Naive thymus-derived CD4-positive, alpha-beta T cell (primary cell): Measurements from ENCODE around the gene SLC6A12. TPM values are rescaled to one million over a fixed set of nuclear protein-coding genes. Genes with fewer than 3 reads are reported as not detected.

Source experiments
- ATAC-seq: fragments of 150-1000 bp; cut with Tn5 transposase; 2 replicates; pipeline ENCODE4 v1.10.0; 2021; ENCODE audit warnings: mild to moderate bottlenecking, moderate library complexity
- CTCF ChIA-PET: fragments of 350-600 bp; sonication (Branson Sonifier 250); formaldehyde crosslinking; loops from one replicate; lab custom pipeline; 2021; ENCODE audit warnings: antibody characterized with exemption; lab: Charles Lee
- POLR2A ChIA-PET: fragments of 350-600 bp; sonication (Branson Sonifier 250); formaldehyde crosslinking; loops from one replicate; lab custom pipeline; 2021; ENCODE audit warnings: antibody characterized with exemption, inconsistent platforms; lab: Charles Lee
- DNase-seq, 9 donors: peaks; one replicate each; pipeline versions ENCODE4 v3.0.0 to v3.0.0-alpha.2; 2020 to 2022; ENCODE audit warnings: mixed read lengths in 1 of 9
- H3K27ac ChIP-seq: one replicate; pipeline ENCODE4 v1.7.0; 2013; ENCODE audit warnings: mild to moderate bottlenecking, low read depth, low read length, moderate library complexity
- H3K27me3 ChIP-seq, 2 donors: one replicate each; pipeline ENCODE4 v1.7.0; 2013; ENCODE audit warnings: low read length in 2 of 2, mild to moderate bottlenecking in 2 of 2, moderate library complexity in 2 of 2; ENCODE audit not compliant: control insufficient read depth in 2 of 2, insufficient read depth in 2 of 2
- H3K36me3 ChIP-seq, 3 experiments: 1 replicate in 2 of 3; 2 replicates in 1 of 3; pipeline ENCODE4 v1.7.0; 2013; ENCODE audit warnings: low read length in 3 of 3, mild to moderate bottlenecking in 3 of 3, moderate library complexity in 1 of 3; ENCODE audit not compliant: insufficient read depth in 3 of 3, control insufficient read depth in 2 of 3
- H3K4me1 ChIP-seq, 2 donors: one replicate each; pipeline ENCODE4 v1.7.0; 2013; ENCODE audit warnings: low read length in 2 of 2, mild to moderate bottlenecking in 2 of 2, moderate library complexity in 1 of 2; ENCODE audit not compliant: control insufficient read depth in 2 of 2, insufficient read depth in 2 of 2
- H3K4me3 ChIP-seq: 2 replicates; pipeline ENCODE4 v1.7.0; 2013; ENCODE audit warnings: mild to moderate bottlenecking, low read length
- H3K9me3 ChIP-seq, 3 experiments: 1 replicate in 2 of 3; 2 replicates in 1 of 3; pipeline ENCODE4 v1.7.0; 2013; ENCODE audit warnings: low read length in 3 of 3; ENCODE audit not compliant: control insufficient read depth in 2 of 3
- H3K27ac Mint-ChIP-seq, 9 donors: one replicate each; pipeline ENCODE4 v1.8.0; 2020 to 2022; ENCODE audit warnings: mixed read lengths in 9 of 9, mild to moderate bottlenecking in 8 of 9, moderate library complexity in 5 of 9, inconsistent platforms in 2 of 9
- H3K27me3 Mint-ChIP-seq, 5 donors: one replicate each; pipeline ENCODE4 v1.8.0; 2021 to 2022; ENCODE audit warnings: mixed read lengths in 5 of 5, mild to moderate bottlenecking in 1 of 5
- H3K36me3 Mint-ChIP-seq, 5 donors: one replicate each; pipeline ENCODE4 v1.8.0; 2020 to 2022; ENCODE audit warnings: mixed read lengths in 5 of 5, mild to moderate bottlenecking in 3 of 5, inconsistent platforms in 1 of 5
- H3K4me1 Mint-ChIP-seq, 7 donors: one replicate each; pipeline ENCODE4 v1.8.0; 2020 to 2022; ENCODE audit warnings: mixed read lengths in 7 of 7, mild to moderate bottlenecking in 3 of 7, inconsistent platforms in 1 of 7
- H3K4me3 Mint-ChIP-seq, 10 donors: one replicate each; pipeline ENCODE4 v1.8.0; 2020 to 2022; ENCODE audit warnings: mild to moderate bottlenecking in 10 of 10, mixed read lengths in 10 of 10, moderate library complexity in 6 of 10, inconsistent platforms in 2 of 10
- H3K9me3 Mint-ChIP-seq, 11 donors: one replicate each; pipeline ENCODE4 v1.8.0; 2020 to 2022; ENCODE audit warnings: mixed read lengths in 11 of 11, mild to moderate bottlenecking in 4 of 11, inconsistent platforms in 1 of 11, moderate library complexity in 1 of 11
- intact Hi-C, 2 donors: fragments of 100-400 bp; cut with micrococcal nuclease; formaldehyde crosslinking; loops; one replicate each; pipeline ENCODE4 v1.15.1; 2023
- polyA plus RNA-seq, 2 donors: library from polyadenylated mRNA; unstranded; fragments of 300-500 nt; fragmentation: Illumina TruSeq; gene quantifications; one replicate each; pipeline ENCODE4 v1.2.3, GENCODE V29; 2021
- total RNA-seq, 6 experiments: library from RNA in 5 of 6; stranded (reverse) in 5 of 6; gene quantifications; 1 replicate in 5 of 6; 2 replicates in 1 of 6; pipeline ENCODE4 v1.2.3 and lab custom pipeline; 2021 to 2026

The SLC6A12 gene
- total and polyA plus RNA-seq, 7 experiments from 2014 or later: 0.30 to 4.2 TPM; not detected in 5

DNA sequence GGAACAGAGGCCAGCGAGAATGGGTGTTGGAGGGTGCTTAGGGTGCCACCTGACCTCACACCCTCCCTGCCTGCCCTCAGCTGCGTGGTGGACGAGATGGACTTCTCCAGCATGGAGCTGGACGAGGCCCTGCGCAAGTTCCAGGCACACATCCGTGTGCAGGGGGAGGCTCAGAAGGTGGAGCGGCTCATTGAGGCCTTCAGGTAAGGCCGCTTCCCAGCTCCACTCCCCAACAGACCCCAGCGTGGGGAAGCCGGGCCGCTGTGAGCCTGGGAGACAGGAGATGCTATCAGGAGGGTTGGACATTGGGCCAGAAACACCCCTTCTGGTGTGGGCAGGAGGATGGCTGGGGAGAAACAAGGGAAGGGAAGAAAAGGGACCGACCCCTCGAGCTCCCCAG lies 57.0 kb downstream of the SLC6A12 start:
- no peak overlapping the region for H3K27ac Mint-ChIP-seq
- Histone ChIP-seq H3K36me3 (no peaks in the 10 kb centered on the region), H3K4me1 (no peaks in the 10 kb centered on the region), H3K9me3 (no peaks in the 10 kb centered on the region), H3K27me3 (no peaks in the 10 kb centered on the region), H3K4me3 (no peak overlapping the region), H3K27ac (no peak overlapping the region)
- peaks cover 0 to 5% (median 0%) of the 10 kb centered on the region in 5 donors for H3K27me3 Mint-ChIP-seq
- no peak for DNase-seq
- H3K36me3 Mint-ChIP-seq: no peaks in the 10 kb centered on the region
- intact Hi-C loops: no loop called here
- CTCF ChIA-PET: no interaction called here
- ATAC-seq: no peak
- POLR2A ChIA-PET: no interaction called here
- H3K4me3 Mint-ChIP-seq: no peak overlapping the region
- H3K4me1 Mint-ChIP-seq: peaks cover 0 to 12% (median 0%) of the 10 kb centered on the region in 7 donors
- H3K9me3 Mint-ChIP-seq: no peaks in the 10 kb centered on the region

- peaks cover 0 to 12% (median 0%) of the 10 kb centered on the region in 7 donors for H3K4me1 Mint-ChIP-seq
- DNase-seq (no peak), ATAC-seq (no peak)
- Histone ChIP-seq H3K4me1 (no peaks in the 10 kb centered on the region), H3K36me3 (no peaks in the 10 kb centered on the region), H3K4me3 (no peak overlapping the region), H3K27me3 (no peaks in the 10 kb centered on the region), H3K9me3 (no peaks in the 10 kb centered on the region), H3K27ac (no peak overlapping the region)
- peaks cover 0 to 10% (median 0%) of the 10 kb centered on the region in 5 donors for H3K27me3 Mint-ChIP-seq
- H3K27ac Mint-ChIP-seq: no peak overlapping the region
- H3K4me3 Mint-ChIP-seq: no peak overlapping the region
- intact Hi-C loops: no loop called here
- no peaks in the 10 kb centered on the region for H3K9me3 Mint-ChIP-seq
- no peaks in the 10 kb centered on the region for H3K36me3 Mint-ChIP-seq
- POLR2A ChIA-PET: no interaction called here
- CTCF ChIA-PET: no interaction called here
Observed at GRCh38 chr12:155646-156045, 58.3 kb downstream of the SLC6A12 start.

DNA sequence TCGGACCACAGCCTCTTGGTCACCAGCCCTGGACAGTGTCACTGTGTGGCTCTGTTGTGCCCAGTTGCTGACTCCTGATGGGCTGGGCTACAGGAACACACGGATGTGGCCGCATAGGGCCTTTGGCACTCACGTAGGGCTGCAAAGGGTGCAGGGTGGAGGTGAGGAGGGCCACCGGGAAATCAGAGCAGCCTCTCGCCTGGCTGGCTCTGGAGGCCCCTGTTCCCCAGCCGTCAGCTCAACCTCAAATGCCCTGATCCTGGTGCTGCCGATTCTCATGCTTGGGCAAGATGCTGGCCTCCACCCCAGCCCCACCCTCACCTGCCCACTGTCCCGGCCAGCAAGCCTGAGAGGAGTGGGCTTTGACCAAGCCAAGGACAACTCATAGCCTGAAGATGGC lies 59.0 kb downstream of the SLC6A12 start:
- CTCF ChIA-PET: no interaction called here
- Histone ChIP-seq H3K27ac (no peak overlapping the region), H3K36me3 (no peaks in the 10 kb centered on the region), H3K27me3 (no peaks in the 10 kb centered on the region), H3K9me3 (no peaks in the 10 kb centered on the region), H3K4me1 (no peaks in the 10 kb centered on the region), H3K4me3 (no peak overlapping the region)
- Mint-ChIP-seq H3K9me3 (no peaks in the 10 kb centered on the region), H3K27me3 (peaks cover 0 to 15% (median 0%) of the 10 kb centered on the region in 5 donors), H3K27ac (no peak overlapping the region), H3K36me3 (no peaks in the 10 kb centered on the region), H3K4me3 (no peak overlapping the region), H3K4me1 (peaks cover 0 to 12% (median 0%) of the 10 kb centered on the region in 7 donors)
- no peak for ATAC-seq
- intact Hi-C loops: no loop called here
- POLR2A ChIA-PET: no interaction called here
- no peak for DNase-seq

GRCh38 chr12:154058-154457 lies 59.9 kb downstream of the SLC6A12 start:
- Mint-ChIP-seq H3K4me1 (peaks cover 0 to 12% (median 0%) of the 10 kb centered on the region in 7 donors), H3K4me3 (no peak overlapping the region), H3K27ac (no peak overlapping the region), H3K27me3 (peaks cover 0 to 15% (median 0%) of the 10 kb centered on the region in 5 donors), H3K36me3 (no peaks in the 10 kb centered on the region), H3K9me3 (peaks cover 0 to 1% (median 0%) of the 10 kb centered on the region in 11 donors)
- Histone ChIP-seq H3K27ac (no peak overlapping the region), H3K9me3 (no peaks in the 10 kb centered on the region), H3K27me3 (no peaks in the 10 kb centered on the region), H3K36me3 (no peaks in the 10 kb centered on the region), H3K4me1 (no peaks in the 10 kb centered on the region), H3K4me3 (no peak overlapping the region)
- ATAC-seq (no peak), DNase-seq (no peak)
- CTCF ChIA-PET: no interaction called here
- intact Hi-C loops: no loop called here
- POLR2A ChIA-PET: no interaction called here

GRCh38 chr12:153080-153746 lies 60.7 kb downstream of the SLC6A12 start:
- Histone ChIP-seq H3K4me3 (no peak overlapping the region), H3K27me3 (no peaks in the 10 kb centered on the region), H3K36me3 (no peaks in the 10 kb centered on the region), H3K27ac (no peak overlapping the region), H3K9me3 (no peaks in the 10 kb centered on the region), H3K4me1 (no peaks in the 10 kb centered on the region)
- intact Hi-C loops: no loop called here
- no peak overlapping the region for H3K27ac Mint-ChIP-seq
- DNase-seq (peak; percentile 11 to 47 (median 24)), ATAC-seq (peak; percentile 82)
- no peak overlapping the region for H3K4me3 Mint-ChIP-seq
- H3K36me3 Mint-ChIP-seq: no peaks in the 10 kb centered on the region
- H3K27me3 Mint-ChIP-seq: peaks cover 0 to 15% (median 0%) of the 10 kb centered on the region in 5 donors
- peaks cover 0 to 12% (median 0%) of the 10 kb centered on the region in 7 donors for H3K4me1 Mint-ChIP-seq
- peaks cover 0 to 1% (median 0%) of the 10 kb centered on the region in 11 donors for H3K9me3 Mint-ChIP-seq
- POLR2A ChIA-PET: no interaction called here
- CTCF ChIA-PET: no interaction called here

GRCh38 chr12:152440-152839 lies 61.5 kb downstream of the SLC6A12 start:
- Mint-ChIP-seq H3K27me3 (peaks cover 0 to 15% (median 0%) of the 10 kb centered on the region in 5 donors), H3K4me3 (no peak overlapping the region), H3K4me1 (peaks cover 0 to 12% (median 0%) of the 10 kb centered on the region in 7 donors), H3K36me3 (no peaks in the 10 kb centered on the region), H3K27ac (no peak overlapping the region), H3K9me3 (peaks cover 0 to 1% (median 0%) of the 10 kb centered on the region in 11 donors)
- Histone ChIP-seq H3K27ac (no peak overlapping the region), H3K9me3 (no peaks in the 10 kb centered on the region), H3K4me1 (no peaks in the 10 kb centered on the region), H3K27me3 (no peaks in the 10 kb centered on the region), H3K36me3 (no peaks in the 10 kb centered on the region), H3K4me3 (no peak overlapping the region)
- ChIA-PET POLR2A (no interaction called here), CTCF (no interaction called here)
- ATAC-seq: no peak
- intact Hi-C loops: no loop called here
- DNase-seq: no peak

- Histone ChIP-seq H3K4me1 (no peaks in the 10 kb centered on the region), H3K27me3 (no peaks in the 10 kb centered on the region), H3K9me3 (no peaks in the 10 kb centered on the region), H3K36me3 (no peaks in the 10 kb centered on the region), H3K4me3 (no peak overlapping the region), H3K27ac (no peak overlapping the region)
- POLR2A ChIA-PET: no interaction called here
- CTCF ChIA-PET: no interaction called here
- ATAC-seq (no peak), DNase-seq (no peak)
- intact Hi-C loops: no loop called here
- Mint-ChIP-seq H3K27ac (no peak overlapping the region), H3K36me3 (no peaks in the 10 kb centered on the region), H3K27me3 (peaks cover 0 to 15% (median 0%) of the 10 kb centered on the region in 5 donors), H3K4me1 (peaks cover 0 to 12% (median 0%) of the 10 kb centered on the region in 7 donors), H3K4me3 (no peak overlapping the region), H3K9me3 (peaks cover 0 to 1% (median 0%) of the 10 kb centered on the region in 11 donors)
Observed at GRCh38 chr12:151579-151978, 62.4 kb downstream of the SLC6A12 start.
